ENCODE data around the gene DNAJC13.

The DNAJC13 gene

DNA sequence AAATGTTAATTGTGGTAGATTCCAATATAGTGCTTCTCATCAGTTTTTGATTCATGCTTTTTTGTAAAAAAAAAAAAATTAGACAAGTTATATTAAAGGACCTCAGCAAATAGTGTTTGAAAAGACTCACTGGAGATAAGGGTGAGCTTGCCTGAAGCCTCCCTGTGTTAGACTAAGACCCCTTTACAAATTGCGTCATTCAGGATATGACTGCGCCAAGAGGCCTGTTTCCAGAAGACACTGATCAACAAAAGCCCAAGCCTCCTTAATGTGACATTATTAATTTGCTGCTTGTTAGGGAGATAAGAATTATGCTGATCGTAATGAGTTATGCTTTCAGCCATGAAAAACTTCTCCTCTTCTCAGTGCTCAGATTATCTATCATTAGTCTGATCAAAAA, 13.0 kb upstream of the DNAJC13 start:
- H3K4me1 ChIP-seq (ENCODE audit: insufficient read depth, low read length, poor library complexity, severe bottlenecking): peaks cover 6% of the 10 kb centered on the region
- TF ChIP-seq EZH2phosphoT487 (IDR thresholded peaks at IDR 0.05; ENCODE audit: borderline replicate concordance) (no peak), CTCF (conservative IDR thresholded peaks at IDR 0.05; ENCODE audit: low read length) (no peak)

GRCh38 chr3:132405188-132405587, 12.1 kb upstream of the DNAJC13 start:
- Histone ChIP-seq H3K27me3 (ENCODE audit: insufficient read depth, low read length, poor library complexity, severe bottlenecking) (no peaks in the 10 kb centered on the region), H3K79me2 (ENCODE audit: insufficient read depth, low read length) (no peaks in the 10 kb centered on the region), H3K36me3 (ENCODE audit: insufficient read depth, low read length) (no peaks in the 10 kb centered on the region), H3K9ac (ENCODE audit: low read depth, low read length, poor library complexity, severe bottlenecking) (no peak overlapping the region), H3F3A (ENCODE audit: low read depth) (no peaks in the 10 kb centered on the region), H3K9me3 (ENCODE audit: insufficient read depth, low read depth, low read length) (no peaks in the 10 kb centered on the region), H3K4me3 (ENCODE audit: low read length, poor library complexity, severe bottlenecking) (no peak overlapping the region), H3K4me2 (ENCODE audit: low read depth, low read length, poor library complexity, severe bottlenecking) (no peak overlapping the region), H3K9me2 (replicated peaks; ENCODE audit: low read depth, low read length) (no peaks in the 10 kb centered on the region), H4K20me1 (ENCODE audit: insufficient read depth, low read length, poor library complexity, severe bottlenecking) (no peaks in the 10 kb centered on the region), H2AFZ (ENCODE audit: low read length) (peak overlapping the region; percentile 67; the same call in 1 of the 2 replicates), H3K4me1 (ENCODE audit: insufficient read depth, low read length, poor library complexity, severe bottlenecking) (peaks cover 6% of the 10 kb centered on the region)
- TF ChIP-seq EZH2phosphoT487 (IDR thresholded peaks at IDR 0.05; ENCODE audit: borderline replicate concordance) (no peak), CTCF (conservative IDR thresholded peaks at IDR 0.05; ENCODE audit: low read length) (no peak)

More for the DNA sequence above, 13.0 kb upstream of the DNAJC13 start:
- Histone ChIP-seq H3F3A (ENCODE audit: low read depth) (no peaks in the 10 kb centered on the region), H4K20me1 (ENCODE audit: insufficient read depth, low read length, poor library complexity, severe bottlenecking) (no peaks in the 10 kb centered on the region), H3K9me3 (ENCODE audit: insufficient read depth, low read depth, low read length) (no peaks in the 10 kb centered on the region), H3K9ac (ENCODE audit: low read depth, low read length, poor library complexity, severe bottlenecking) (no peak overlapping the region), H3K4me3 (ENCODE audit: low read length, poor library complexity, severe bottlenecking) (no peak overlapping the region), H3K4me2 (ENCODE audit: low read depth, low read length, poor library complexity, severe bottlenecking) (no peak overlapping the region), H3K79me2 (ENCODE audit: insufficient read depth, low read length) (no peaks in the 10 kb centered on the region), H3K27me3 (ENCODE audit: insufficient read depth, low read length, poor library complexity, severe bottlenecking) (no peaks in the 10 kb centered on the region), H3K9me2 (replicated peaks; ENCODE audit: low read depth, low read length) (no peaks in the 10 kb centered on the region), H2AFZ (ENCODE audit: low read length) (0 out of 2 replicates have a peak overlapping the region, but pooled peaks have one; percentile 67), H3K36me3 (ENCODE audit: insufficient read depth, low read length) (no peaks in the 10 kb centered on the region)

DNA sequence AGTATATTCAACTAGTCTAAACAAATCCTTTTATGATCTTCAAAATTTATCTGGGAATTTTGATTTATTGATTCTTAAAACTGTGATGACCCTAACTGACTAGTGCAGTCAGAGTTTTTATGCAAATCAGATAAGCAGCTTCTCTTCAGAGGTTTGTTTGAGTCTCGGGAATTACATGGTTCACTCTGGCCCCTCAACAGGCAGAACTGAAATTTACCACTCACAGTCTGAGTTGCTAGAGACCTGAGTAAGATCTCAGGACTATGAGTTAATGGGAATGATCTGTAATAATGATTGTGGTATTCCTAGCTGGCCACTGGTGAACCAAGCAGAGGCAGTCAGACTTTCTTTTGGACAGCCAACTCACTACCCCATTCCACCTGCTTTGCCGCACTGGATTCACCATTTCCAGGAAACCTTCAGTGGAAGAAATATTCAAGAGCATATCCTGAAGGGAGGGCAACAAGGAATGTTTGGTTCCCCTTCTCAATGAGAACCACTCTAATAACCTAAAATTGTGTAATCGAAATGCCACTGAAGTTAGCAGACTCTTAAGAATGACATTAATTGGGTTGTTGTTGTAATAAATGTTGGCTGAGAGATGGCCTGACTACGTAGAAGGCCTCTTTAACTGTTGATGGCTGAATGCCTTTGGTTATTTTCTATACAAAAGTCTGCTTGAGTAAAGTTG, 11.5 kb upstream of the DNAJC13 start:
- no peak overlapping the region for H2AFZ ChIP-seq (ENCODE audit: low read length)
- no peak overlapping the region for H3K9ac ChIP-seq (ENCODE audit: low read depth, low read length, poor library complexity, severe bottlenecking)
- H3K9me2 ChIP-seq (replicated peaks; ENCODE audit: low read depth, low read length): no peaks in the 10 kb centered on the region
- H3K4me2 ChIP-seq (ENCODE audit: low read depth, low read length, poor library complexity, severe bottlenecking): no peak overlapping the region
- H3K27me3 ChIP-seq (ENCODE audit: insufficient read depth, low read length, poor library complexity, severe bottlenecking): no peaks in the 10 kb centered on the region
- H3F3A ChIP-seq (ENCODE audit: low read depth): no peaks in the 10 kb centered on the region
- H3K4me3 ChIP-seq (ENCODE audit: low read length, poor library complexity, severe bottlenecking): no peak overlapping the region
- peaks cover 6% of the 10 kb centered on the region for H3K4me1 ChIP-seq (ENCODE audit: insufficient read depth, low read length, poor library complexity, severe bottlenecking)
- H3K9me3 ChIP-seq (ENCODE audit: insufficient read depth, low read depth, low read length): no peaks in the 10 kb centered on the region
- no peaks in the 10 kb centered on the region for H3K79me2 ChIP-seq (ENCODE audit: insufficient read depth, low read length)
- TF ChIP-seq CTCF (conservative IDR thresholded peaks at IDR 0.05; ENCODE audit: low read length) (no peak), EZH2phosphoT487 (IDR thresholded peaks at IDR 0.05; ENCODE audit: borderline replicate concordance) (no peak)
- no peaks in the 10 kb centered on the region for H4K20me1 ChIP-seq (ENCODE audit: insufficient read depth, low read length, poor library complexity, severe bottlenecking)
- H3K36me3 ChIP-seq (ENCODE audit: insufficient read depth, low read length): no peaks in the 10 kb centered on the region

Data from Loucy (cell line).